ENCODE measurements around the gene LTB.
A peak's percentile ranks its signal among the peaks of the same experiment; 100 is the strongest.
"Not testable (repeated sequence)": the region's sequence is repeated elsewhere in the genome, so short reads cannot be mapped to it uniquely, and the experiment has no call there.

LTB gene

DNA sequence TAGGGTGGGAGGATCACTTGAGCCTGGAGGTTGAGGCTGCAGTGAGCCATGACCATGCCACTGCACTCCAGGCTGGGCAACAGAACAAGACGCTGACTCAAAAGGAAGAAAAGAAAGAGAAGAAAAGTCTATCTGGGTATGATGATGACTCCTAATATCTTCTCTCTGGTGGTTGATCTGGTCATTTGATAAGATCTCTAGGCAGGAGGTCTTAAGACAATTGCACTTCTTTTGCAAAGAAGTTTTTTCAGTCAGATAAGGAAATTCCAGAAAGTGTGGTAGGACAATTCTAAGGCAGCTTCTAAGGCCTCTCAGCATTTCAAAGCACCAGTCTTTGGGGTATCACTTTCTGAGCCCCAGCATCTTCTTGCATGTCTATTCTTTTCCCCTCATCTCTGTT is 25.1 kb upstream of the LTB start:
- DNase-seq (ENCODE audit: low spot score): no peak

DNA sequence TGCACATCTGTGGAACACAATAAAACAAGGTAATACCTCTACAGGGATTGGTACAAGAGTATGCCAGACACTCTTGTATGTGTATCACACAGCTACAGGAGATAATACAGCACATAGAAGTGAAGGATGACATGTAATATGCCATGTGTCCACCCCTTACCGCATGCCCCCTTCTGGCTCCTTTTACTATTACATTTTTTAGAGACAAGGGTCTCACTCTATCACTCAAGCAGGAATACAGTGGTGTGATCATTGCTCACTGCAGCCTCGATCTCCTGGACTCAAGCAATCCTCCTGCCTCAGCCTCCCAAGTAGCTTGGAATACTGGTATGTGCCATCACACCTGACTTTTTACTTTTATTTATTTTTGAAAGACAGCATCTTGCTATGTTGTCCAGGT is 14.8 kb upstream of the LTB start:
- DNase-seq (ENCODE audit: low spot score): no peak

DNA sequence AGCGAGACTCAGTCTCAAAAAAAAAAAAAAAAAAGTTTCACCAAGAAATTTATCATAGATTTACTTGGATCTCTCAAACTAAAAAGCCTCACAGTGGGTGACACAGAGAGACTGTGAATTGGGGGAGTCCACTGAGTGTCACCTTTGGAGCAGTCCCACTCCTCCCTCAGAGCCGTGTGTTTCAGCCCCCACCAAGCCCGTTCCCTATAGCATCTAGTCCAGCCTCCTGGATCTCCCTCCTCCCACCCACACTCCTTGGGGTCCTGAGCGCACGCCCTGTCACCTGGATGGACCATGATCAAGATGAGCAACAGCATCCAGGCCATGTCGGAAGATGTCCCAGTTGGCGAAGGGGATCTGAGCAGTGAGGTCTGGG is 10.2 kb upstream of the LTB start:
- DNase-seq (ENCODE audit: low spot score): no peak

DNA sequence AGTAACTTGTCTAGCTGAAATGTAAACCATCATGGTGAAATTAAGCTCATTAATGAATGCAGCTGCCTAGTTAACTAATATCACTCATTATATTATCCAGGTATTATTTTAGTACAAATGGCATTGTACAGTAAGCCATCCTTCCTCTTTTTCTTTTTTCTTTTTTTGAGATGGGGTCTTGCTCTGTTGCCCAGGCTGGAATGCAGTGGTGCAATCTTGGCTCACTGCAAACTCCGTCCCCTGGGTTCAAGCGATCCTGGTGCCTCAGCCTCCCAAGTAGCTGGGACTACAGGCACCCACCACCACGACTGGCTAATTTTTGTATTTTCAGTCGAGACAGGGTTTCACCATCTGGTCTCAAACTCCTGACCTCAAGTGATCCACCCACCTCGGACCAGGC is 8.5 kb upstream of the LTB start:
- not testable (repeated sequence) for DNase-seq (ENCODE audit: low spot score)

DNA sequence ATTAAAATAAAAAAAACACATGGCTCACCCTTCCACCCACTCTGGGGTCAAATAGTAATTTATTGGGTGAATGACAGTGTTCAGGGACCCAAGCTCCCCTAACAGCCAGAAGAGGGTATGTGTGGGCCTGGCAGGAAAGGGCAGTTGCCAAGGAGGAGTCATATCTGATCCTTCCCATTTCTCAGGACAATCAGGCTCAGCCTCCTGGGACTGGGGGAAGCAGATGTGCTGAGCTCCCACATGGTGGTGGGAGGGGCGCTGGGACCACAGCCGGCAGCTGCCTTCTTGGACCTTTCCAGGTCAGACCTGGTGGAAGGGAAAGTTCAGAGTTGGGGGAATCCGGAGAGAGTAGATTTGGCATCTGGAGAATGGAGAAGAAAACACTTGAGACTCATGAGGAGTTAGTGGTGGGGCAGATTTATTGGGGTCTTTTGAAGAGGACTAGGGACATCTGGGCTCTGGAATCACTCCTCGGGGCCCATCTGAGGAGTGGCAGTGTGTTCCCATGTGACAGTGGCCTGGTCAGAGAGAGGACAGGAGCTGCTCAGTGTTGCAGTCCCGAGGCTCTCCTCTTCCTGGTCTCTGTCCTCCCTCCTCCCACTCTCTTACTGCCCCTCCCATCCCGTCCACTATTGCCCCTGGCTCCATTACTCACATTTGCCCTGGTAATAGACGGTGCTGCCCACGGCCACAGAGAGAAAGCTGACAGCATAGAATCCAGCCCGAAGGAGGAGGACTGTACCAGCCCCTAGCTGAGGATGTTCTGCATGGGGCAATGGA is 6.8 kb upstream of the LTB start:
- DNase-seq (ENCODE audit: low spot score): no peak

DNA sequence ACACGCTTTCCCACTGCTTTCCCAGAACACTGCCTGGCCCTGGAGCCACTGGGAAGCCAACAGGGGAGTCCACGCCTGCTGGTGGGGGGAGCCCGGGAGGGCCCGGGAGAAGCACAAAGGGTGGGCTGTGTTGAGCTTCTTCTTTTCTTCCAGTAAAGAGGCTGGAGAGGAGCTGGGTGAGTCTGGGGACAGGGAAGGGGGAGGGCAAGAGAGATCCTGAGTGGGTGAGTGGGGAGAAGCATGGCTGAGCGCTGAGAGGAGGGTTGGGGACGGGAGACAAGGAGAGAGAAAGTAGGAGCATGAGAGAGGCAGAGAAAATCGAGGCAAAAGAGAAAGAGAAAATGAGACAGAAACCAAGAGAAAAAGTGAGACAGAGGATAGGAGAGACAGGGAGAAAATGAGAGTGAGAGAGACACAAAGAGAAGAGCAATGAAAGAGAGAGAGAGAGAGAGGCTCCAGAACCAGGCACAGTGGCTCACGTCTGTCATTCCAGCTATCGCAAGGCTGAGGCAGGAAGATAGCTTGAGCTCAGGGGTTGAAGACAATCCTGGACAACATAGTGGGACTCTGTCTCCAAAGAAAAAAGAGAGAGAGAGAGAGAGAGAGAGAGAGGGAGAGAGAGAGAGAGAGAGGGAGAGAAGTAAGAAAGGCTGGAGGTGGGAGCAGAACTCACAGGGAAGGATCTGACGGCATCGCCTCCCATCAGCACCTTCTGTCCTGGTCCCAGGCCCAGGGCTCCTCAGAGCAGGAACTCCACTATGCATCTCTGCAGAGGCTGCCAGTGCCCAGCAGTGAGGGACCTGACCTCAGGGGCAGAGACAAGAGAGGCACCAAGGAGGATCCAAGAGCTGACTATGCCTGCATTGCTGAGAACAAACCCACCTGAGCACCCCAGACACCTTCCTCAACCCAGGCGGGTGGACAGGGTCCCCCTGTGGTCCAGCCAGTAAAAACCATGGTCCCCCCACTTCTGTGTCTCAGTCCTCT is 5.9 kb upstream of the LTB start:
- no peak for DNase-seq (ENCODE audit: low spot score)

DNA sequence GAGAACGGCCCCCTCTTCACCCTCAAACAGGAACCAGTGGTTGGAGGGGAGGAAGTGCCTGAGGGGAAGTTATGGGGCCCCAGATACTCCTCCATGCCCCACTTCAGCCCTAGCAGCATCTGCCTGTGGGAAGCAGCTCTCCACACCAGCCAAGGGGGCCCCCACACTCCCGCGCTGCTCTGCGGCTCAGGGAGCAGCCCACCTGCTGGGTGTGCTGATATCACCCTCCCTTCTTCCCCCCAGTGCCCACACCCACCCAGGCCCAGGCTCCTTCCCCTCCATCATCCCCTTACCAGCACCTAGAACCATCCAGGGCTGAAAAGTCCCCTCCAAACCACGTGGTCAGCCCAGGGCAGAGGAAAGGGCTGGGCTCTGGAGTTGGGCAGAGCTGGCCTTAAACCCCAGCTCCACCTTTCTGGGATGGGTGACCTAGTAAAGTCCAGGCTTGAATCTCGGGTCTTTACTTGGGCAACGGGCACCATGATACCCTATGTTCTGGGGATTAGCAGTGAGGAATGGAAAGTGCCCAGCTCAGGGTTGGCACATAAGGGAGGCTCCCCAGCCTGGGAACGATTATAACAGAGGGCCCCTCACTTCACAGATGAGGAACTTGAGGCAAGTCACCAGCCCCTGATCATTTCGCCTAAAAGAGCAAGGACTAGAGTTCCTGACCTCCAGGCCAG is 4.5 kb upstream of the LTB start:
- DNase-seq (ENCODE audit: low spot score): no peak

DNA sequence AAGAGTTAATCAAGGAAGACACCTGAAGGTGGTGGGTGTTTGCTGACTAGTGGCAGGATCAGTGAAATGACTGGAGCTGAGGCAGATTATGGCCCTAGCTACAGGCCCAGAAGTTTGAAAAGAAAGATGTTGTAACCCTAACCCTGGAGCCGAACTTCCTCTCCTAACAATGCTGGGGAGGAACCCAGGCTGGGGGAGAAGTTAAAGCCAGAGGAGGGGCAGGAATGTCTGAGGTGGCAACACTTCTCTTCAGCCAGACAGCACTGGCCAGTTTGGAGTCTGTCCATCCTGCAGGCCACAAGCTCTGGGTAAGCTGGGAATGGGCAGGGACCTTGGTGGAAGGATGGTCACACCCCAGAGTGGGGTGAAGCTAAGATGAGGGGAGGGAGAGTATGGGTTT is 3.8 kb upstream of the LTB start, which contains the start of gene LST1:
Gene LST1 (plus strand): TSS at position 270 of the 400 bp plus-strand sequence. CDS start 1,023 bp downstream, outside the sequence.
- DNase-seq (ENCODE audit: low spot score): no peak

DNA sequence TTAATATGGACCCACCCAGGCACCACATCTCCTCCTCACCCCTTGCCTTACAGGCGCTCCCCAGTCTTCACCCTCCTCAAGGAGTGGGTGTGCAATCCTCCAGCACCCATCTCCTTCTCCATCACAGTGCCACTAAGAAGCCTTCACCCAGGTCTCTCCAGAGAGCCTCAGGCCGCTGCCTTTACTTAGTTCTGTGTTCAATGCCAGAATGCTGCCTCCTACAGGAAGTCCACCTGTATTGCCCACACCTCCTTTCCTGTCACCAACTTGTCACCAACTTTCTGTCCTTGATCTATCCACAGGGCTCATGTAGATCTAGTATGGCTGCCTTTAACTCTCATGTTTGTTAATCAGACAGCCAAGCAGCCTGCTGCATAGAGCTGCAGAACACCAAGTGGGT is 3.3 kb upstream of the LTB start:
- DNase-seq (ENCODE audit: low spot score): no peak

DNA sequence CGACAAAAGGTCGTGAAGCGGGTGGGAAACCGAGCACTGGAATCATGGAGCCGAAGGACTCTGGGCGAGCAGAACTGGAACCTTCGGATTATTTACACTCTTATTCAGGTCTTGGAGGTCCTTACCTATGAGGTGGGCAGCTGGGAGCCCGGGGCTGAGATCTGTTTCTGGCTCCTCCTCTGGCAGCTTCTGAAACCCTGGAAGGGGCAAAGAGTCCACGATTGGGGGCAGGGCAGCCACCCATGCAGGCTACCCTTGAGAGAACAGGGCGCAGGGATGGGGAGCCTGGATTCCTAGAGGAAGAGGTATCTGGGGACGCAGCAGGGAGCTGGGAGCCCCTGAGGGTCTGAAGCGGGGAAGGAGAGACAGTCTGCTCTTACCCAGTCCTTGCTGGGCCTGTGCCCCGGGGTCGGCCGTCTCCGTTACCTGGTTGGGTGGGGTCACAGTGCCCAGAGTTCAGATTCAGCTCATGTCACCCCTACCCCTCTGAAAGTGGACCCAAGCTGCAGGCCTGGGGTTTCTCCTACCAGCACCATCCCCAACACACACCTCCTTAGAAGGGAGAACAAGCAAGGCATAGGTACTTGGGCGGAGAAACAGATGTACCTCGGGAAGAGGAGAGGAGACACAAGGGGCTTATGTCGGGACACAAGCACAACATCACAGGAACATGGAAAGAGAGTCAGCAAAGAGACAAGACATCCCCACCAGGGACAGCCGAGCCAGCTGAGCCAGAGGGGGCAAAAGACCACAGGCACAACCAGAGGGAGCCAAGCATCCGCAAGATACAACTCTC is 592 bp downstream of the LTB start:
- DNase-seq (ENCODE audit: low spot score): no peak

DNA sequence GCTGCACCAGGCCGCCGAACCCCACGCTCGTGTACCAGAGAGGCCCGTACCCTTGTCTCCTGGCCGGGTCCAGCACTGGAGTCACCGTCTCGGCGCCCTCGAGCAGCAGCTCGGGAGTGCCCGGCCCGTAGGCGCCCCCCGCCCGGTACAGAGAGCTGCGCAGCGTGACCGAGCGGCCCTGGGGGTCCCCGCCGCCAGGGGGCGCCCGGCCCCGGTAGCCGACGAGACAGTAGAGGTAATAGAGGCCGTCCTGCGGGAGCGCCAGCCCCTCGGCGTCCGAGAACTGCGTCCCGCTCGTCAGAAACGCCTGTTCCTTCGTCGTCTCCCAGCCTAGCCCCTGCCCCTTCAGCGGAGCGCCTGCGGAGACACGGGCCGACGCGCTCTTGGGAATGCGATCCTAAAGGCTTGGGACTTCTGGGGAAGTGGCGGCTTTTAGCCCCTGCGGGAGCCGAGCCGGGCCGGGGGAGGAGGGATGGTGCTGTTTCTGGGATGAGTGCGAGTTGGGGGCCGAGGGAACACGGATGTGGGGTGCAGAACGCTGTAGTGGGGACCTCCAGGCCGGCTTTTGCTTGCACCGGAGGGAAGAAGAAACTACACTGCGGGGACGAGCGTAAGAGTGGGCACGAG is 1.3 kb downstream of the LTB start:
- DNase-seq (ENCODE audit: low spot score): peak; percentile 94

DNA sequence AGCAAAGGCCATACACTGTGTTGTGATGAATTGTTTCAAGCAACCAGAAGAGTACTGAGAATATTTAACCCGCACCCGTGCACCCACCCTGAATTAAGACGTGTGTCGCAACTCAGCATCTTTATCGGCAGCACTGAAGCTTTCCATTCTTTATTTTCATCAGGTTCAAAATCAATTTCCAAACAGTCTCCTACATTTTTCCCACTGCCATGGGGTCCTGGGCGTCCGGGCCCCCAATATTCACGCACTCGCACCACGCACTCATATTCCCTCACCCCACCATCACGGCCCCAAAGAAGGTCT is 1.8 kb downstream of the LTB start:
- DNase-seq (ENCODE audit: low spot score): no peak

DNA sequence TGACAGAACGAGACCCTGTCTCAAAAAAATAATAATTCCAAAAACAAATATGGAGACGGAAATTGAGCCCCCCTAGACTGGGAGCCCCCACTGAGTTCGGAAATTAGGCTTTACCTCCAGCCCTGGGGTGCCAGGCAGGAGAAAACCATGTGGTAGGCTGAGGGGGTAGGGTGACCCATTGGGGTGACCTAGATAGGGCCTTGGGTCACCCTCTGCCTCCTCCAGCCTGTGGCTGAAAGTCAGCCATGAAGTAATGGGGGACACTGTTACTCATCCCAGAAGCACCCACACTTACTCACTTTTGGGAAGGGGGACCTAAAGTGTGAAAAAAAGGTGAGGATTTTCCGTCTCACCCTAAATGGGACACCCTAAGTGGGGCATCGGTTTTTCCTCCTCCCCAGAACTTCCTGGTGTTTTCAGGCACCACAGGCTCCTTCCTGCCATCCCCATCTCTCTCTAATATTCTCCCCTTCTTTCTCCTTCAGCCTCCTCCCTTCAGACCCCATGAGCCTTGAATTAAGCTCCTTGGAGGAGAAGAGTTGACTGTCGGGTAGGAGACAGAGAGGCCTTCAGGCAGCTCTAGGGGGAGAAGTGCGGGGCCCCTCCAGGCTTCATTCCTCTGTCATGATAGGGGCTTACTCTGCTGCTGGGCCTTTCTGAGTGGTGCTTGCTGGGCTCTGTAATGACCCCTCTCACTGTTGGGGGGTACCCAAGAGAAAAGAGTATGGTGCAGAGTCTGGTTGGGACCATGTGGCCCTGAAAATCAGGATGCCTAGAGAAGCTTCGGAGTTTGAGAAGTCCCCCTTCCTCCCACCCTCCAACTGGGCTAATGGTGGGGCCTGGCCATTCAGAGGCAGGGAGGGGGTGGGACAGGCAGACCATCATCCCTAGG is 2.4 kb downstream of the LTB start:
- DNase-seq (ENCODE audit: low spot score): no peak

DNA sequence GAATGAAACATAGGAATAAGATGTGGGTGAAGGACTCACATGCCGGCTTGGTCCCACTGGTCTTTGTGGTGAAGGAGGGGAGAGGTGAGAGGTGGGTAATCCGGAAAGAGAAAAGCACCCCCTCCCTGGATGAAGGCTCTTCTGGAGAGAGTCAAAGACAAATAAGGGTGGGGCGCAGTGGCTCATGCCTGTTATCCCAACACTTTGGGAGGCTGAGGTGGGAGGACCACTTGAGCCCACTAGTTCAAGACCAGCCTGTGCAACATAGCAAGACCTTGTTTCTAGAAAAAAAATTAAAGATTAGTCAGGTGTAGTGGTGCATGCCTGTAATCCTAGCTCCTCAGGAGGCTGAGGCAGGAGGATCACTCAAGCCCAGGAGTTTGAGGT is 3.1 kb downstream of the LTB start:
- no peak for DNase-seq (ENCODE audit: low spot score)

DNA sequence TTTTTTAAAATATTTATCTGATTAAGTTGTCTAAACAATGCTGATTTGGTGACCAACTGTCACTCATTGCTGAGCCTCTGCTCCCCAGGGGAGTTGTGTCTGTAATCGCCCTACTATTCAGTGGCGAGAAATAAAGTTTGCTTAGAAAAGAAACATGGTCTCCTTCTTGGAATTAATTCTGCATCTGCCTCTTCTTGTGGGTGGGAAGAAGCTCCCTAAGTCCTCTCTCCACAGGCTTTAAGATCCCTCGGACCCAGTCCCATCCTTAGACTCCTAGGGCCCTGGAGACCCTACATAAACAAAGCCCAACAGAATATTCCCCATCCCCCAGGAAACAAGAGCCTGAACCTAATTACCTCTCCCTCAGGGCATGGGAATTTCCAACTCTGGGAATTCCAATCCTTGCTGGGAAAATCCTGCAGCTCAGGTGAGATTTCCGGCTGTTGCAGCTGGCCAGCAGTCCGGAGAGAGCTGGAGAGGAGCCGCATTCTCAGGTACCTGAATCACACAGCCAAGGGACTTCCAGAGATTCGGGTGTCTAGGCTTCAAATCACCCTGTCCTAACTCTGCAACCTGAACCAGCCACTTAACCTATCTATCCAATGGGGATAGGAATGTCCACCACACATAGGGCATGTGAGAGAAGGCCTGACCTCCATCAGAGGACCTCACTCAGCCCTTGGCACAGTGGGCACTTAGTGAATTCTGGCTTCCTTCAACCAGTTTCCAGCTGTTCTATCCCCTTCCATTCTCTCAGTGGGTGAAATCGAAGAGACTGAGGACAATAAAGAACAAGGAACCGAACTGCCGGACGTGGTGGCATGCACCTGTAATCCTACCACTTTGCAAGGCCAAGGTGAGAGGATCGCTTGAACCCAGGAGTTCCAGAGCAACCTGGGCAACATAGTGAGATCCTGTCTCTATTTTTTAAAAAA is 3.8 kb downstream of the LTB start:
- no peak for DNase-seq (ENCODE audit: low spot score)

DNA sequence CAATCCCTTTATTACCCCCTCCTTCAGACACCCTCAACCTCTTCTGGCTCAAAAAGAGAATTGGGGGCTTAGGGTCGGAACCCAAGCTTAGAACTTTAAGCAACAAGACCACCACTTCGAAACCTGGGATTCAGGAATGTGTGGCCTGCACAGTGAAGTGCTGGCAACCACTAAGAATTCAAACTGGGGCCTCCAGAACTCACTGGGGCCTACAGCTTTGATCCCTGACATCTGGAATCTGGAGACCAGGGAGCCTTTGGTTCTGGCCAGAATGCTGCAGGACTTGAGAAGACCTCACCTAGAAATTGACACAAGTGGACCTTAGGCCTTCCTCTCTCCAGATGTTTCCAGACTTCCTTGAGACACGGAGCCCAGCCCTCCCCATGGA is 4.7 kb downstream of the LTB start:
- DNase-seq (ENCODE audit: low spot score): no peak

DNA sequence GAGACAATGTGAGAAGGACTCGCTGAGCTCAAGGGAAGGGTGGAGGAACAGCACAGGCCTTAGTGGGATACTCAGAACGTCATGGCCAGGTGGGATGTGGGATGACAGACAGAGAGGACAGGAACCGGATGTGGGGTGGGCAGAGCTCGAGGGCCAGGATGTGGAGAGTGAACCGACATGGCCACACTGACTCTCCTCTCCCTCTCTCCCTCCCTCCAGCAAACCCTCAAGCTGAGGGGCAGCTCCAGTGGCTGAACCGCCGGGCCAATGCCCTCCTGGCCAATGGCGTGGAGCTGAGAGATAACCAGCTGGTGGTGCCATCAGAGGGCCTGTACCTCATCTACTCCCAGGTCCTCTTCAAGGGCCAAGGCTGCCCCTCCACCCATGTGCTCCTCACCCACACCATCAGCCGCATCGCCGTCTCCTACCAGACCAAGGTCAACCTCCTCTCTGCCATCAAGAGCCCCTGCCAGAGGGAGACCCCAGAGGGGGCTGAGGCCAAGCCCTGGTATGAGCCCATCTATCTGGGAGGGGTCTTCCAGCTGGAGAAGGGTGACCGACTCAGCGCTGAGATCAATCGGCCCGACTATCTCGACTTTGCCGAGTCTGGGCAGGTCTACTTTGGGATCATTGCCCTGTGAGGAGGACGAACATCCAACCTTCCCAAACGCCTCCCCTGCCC is 5.2 kb downstream of the LTB start:
- DNase-seq (ENCODE audit: low spot score): no peak

DNA sequence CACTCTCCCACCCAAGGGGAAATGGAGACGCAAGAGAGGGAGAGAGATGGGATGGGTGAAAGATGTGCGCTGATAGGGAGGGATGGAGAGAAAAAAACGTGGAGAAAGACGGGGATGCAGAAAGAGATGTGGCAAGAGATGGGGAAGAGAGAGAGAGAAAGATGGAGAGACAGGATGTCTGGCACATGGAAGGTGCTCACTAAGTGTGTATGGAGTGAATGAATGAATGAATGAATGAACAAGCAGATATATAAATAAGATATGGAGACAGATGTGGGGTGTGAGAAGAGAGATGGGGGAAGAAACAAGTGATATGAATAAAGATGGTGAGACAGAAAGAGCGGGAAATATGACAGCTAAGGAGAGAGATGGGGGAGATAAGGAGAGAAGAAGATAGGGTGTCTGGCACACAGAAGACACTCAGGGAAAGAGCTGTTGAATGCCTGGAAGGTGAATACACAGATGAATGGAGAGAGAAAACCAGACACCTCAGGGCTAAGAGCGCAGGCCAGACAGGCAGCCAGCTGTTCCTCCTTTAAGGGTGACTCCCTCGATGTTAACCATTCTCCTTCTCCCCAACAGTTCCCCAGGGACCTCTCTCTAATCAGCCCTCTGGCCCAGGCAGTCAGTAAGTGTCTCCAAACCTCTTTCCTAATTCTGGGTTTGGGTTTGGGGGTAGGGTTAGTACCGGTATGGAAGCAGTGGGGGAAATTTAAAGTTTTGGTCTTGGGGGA is 6.1 kb downstream of the LTB start:
- DNase-seq (ENCODE audit: low spot score): no peak
